ENCODE measurements around the gene ABLIM3. TPM values are rescaled to one million over a fixed set of nuclear protein-coding genes. Genes with fewer than 3 reads are reported as not detected.

Gene ABLIM3
- total and polyA plus RNA-seq, 2 donors (not counting 3 experiments of a cell fraction or from before 2014, with no cell fraction given) = 16.7 to 42.1 TPM

DNA sequence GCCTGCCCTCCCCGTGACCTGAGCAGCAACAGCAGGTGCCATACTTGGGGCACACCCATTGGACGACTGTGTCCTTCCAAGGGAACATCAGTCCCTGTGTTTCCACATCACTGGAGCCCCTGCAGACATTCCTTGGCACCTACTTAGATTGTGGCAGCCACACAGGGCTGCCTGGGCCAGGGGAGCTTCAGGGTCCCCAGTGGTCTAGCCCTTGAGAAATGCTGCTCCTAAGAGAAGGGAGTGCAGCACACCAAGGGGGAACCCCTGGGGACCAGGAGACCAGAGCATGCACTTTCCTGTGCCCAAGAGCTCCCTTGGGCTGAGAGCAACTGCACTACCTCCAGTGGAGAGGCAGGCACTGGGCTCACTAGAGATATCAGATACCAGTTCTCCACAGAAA is 20.1 kb upstream of the ABLIM3 start:
- Histone ChIP-seq H3K9ac (replicated peaks; ENCODE audit: extremely low read depth, insufficient read depth, low read length) (no peak overlapping the region), H3K9me1 (replicated peaks; ENCODE audit: control insufficient read depth, extremely low read depth, insufficient read depth, low read length) (no peaks in the 10 kb centered on the region), H3K36me3 (ENCODE audit: control insufficient read depth in 2 of 2, extremely low read depth in 1 of 2, insufficient read depth in 2 of 2, low read length in 2 of 2) (no peaks in the 10 kb centered on the region), H3K4me3 (replicated peaks in 1 of 3; ENCODE audit: insufficient read depth in 1 of 3, low read depth in 1 of 3, low read length in 3 of 3) (no peak overlapping the region), H3K9me3 (replicated peaks; ENCODE audit: control insufficient read depth, insufficient read depth, low read length) (no peaks in the 10 kb centered on the region), H3K79me2 (ENCODE audit: control insufficient read depth, insufficient read depth, low read length) (no peaks in the 10 kb centered on the region), H3K27me3 (ENCODE audit: control insufficient read depth in 2 of 2, insufficient read depth in 2 of 2, low read length in 2 of 2) (no peaks in the 10 kb centered on the region), H3K4me1 (ENCODE audit: control insufficient read depth, extremely low read depth, insufficient read depth, low read length) (peaks cover 6% of the 10 kb centered on the region), H3K4me2 (ENCODE audit: insufficient read depth, low read length) (no peak overlapping the region), H3K27ac (ENCODE audit: insufficient read depth, low read depth, low read length) (no peak overlapping the region), H2AFZ (ENCODE audit: low read depth, low read length) (no peak overlapping the region), H4K20me1 (replicated peaks; ENCODE audit: control insufficient read depth, extremely low read depth, insufficient read depth, low read length) (no peaks in the 10 kb centered on the region)
- no peak for DNase-seq (ENCODE audit: low read depth, low spot score)
- dilution Hi-C loops (cut with MboI; ENCODE audit: extremely low pct_ligation_motif_present, low sequenced_read_pairs) (loop anchor here (25.0 kb wide), 1 partner anchor 384 kb away; no protein-coding TSS in a partner anchor), intact Hi-C loops (cut with micrococcal nuclease) (no loop called here)
- ChIA-PET POLR2A (no interaction called here), CTCF (interaction anchor here (0.6 to 2.4 kb wide), 9 partner anchors 9 to 390 kb away, joined by 3 to 10 read pairs (median 4); no protein-coding TSS in a partner anchor)
- FAIRE-seq = no peak
- no TSS peak for BruUV-seq (replicated peaks)
- TF ChIP-seq, protein P1, sequence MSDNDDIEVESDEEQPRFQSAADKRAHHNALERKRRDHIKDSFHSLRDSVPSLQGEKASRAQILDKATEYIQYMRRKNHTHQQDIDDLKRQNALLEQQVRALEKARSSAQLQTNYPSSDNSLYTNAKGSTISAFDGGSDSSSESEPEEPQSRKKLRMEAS (IDR thresholded peaks at IDR 0.05; ENCODE audit: insufficient read depth, insufficient read length) = no peak
- no peak for TF ChIP-seq JUN (IDR thresholded peaks at IDR 0.05; ENCODE audit: borderline replicate concordance, insufficient read depth, insufficient read length, low read depth)
- TF ChIP-seq, protein P2, sequence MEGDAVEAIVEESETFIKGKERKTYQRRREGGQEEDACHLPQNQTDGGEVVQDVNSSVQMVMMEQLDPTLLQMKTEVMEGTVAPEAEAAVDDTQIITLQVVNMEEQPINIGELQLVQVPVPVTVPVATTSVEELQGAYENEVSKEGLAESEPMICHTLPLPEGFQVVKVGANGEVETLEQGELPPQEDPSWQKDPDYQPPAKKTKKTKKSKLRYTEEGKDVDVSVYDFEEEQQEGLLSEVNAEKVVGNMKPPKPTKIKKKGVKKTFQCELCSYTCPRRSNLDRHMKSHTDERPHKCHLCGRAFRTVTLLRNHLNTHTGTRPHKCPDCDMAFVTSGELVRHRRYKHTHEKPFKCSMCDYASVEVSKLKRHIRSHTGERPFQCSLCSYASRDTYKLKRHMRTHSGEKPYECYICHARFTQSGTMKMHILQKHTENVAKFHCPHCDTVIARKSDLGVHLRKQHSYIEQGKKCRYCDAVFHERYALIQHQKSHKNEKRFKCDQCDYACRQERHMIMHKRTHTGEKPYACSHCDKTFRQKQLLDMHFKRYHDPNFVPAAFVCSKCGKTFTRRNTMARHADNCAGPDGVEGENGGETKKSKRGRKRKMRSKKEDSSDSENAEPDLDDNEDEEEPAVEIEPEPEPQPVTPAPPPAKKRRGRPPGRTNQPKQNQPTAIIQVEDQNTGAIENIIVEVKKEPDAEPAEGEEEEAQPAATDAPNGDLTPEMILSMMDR (IDR thresholded peaks at IDR 0.05; ENCODE audit: extremely low read depth in 1 of 2, insufficient read depth in 1 of 2, low read depth in 1 of 2, low read length in 2 of 2) = no peak
- no peak for TF ChIP-seq POLR2AphosphoS5 (IDR thresholded peaks at IDR 0.05; ENCODE audit: insufficient read depth, low read depth, low read length)
- TF ChIP-seq POLR2A (IDR thresholded peaks at IDR 0.05; ENCODE audit: low read depth, low read length) = no peak
- no peak for TF ChIP-seq GATA2 (IDR thresholded peaks at IDR 0.05; ENCODE audit: insufficient read depth, insufficient read length, low read depth, low read length)
- TF ChIP-seq FOS (IDR thresholded peaks at IDR 0.05; ENCODE audit: borderline replicate concordance, insufficient read depth, low read length) = no peak
- no peak for TF ChIP-seq MYC (IDR thresholded peaks at IDR 0.05; ENCODE audit: low read depth, low read length)
- no peak for TF ChIP-seq EZH2 (IDR thresholded peaks at IDR 0.05; ENCODE audit: borderline replicate concordance, low read depth, low read length, severe bottlenecking)
